ENCODE data around the gene ALDH6A1. TPM values are rescaled to one million over a fixed set of nuclear protein-coding genes. Genes with fewer than 3 reads are reported as not detected.
A peak's percentile ranks its signal among the peaks of the same experiment; 100 is the strongest.

Gene ALDH6A1
- total and polyA plus RNA-seq, 2 donors (not counting 1 experiment from before 2014, with no cell fraction given) = 2.8 to 16.7 TPM

- peaks cover 5 to 12% of the 10 kb centered on the region in 2 donors for H3K4me1 ChIP-seq (ENCODE audit: control insufficient read depth in 2 of 2, insufficient read depth in 2 of 2, low read length in 2 of 2)
- H4K20me1 ChIP-seq (ENCODE audit: control insufficient read depth, insufficient read depth, low read length, poor library complexity, severe bottlenecking) = no peaks in the 10 kb centered on the region
- H3K4me3 ChIP-seq (ENCODE audit: control extremely low read depth in 1 of 5, extremely low read depth in 1 of 5, insufficient read depth in 1 of 5, low read depth in 2 of 5, low read length in 4 of 5) = no peak overlapping the region
- ChIA-PET POLR2A (no interaction called here), CTCF (interaction anchor here (0.6 kb wide), 1 partner anchor 63 kb away, joined by 3 read pairs; no protein-coding TSS in a partner anchor)
- H3K27ac ChIP-seq (ENCODE audit: low read length in 2 of 2) = no peak overlapping the region
- H3K27ac Mint-ChIP-seq = no peak overlapping the region
- H3K9me3 Mint-ChIP-seq (ENCODE audit: insufficient read depth) = no peaks in the 10 kb centered on the region
- H3K4me3 Mint-ChIP-seq = no peak overlapping the region
- H3K27me3 Mint-ChIP-seq = no peaks in the 10 kb centered on the region
- no peak overlapping the region for H3K9ac ChIP-seq (ENCODE audit: low read length)
- no peaks in the 10 kb centered on the region for H3K9me3 ChIP-seq (ENCODE audit: control extremely low read depth in 1 of 3, control insufficient read depth in 2 of 3, insufficient read depth in 1 of 3, low read length in 2 of 3)
- intact Hi-C loops (cut with micrococcal nuclease) = loop anchor here (10.0 kb wide), 1 partner anchor 1970 kb away; the partner anchor contains the start of genes IFT43 and TGFB3
- H3K4me1 Mint-ChIP-seq = peaks cover 15% of the 10 kb centered on the region
- ATAC-seq (ENCODE audit: low read depth) (no peak), DNase-seq (peak; percentile 19)
- no peak overlapping the region for H2AFZ ChIP-seq (ENCODE audit: insufficient read depth, low read depth, low read length, poor library complexity, severe bottlenecking)
- H3K36me3 ChIP-seq (replicated peaks in 1 of 2; ENCODE audit: control extremely low read depth in 1 of 2, control insufficient read depth in 1 of 2, extremely low read depth in 1 of 2, insufficient read depth in 2 of 2, low read length in 1 of 2) = peaks cover 0 to 8% of the 10 kb centered on the region in 2 experiments
- H3K4me2 ChIP-seq (replicated peaks; ENCODE audit: low read depth, low read length, poor library complexity, severe bottlenecking) = no peak overlapping the region
- no peaks in the 10 kb centered on the region for H3K27me3 ChIP-seq (replicated peaks in 1 of 4; ENCODE audit: control extremely low read depth in 1 of 4, control insufficient read depth in 3 of 4, insufficient read depth in 4 of 4, low read length in 3 of 4)
- TF ChIP-seq CTCF (IDR thresholded peaks at IDR 0.05) (no peak), EZH2 (IDR thresholded peaks at IDR 0.05; ENCODE audit: borderline replicate concordance, insufficient read depth, low read depth, low read length, poor library complexity, severe bottlenecking) (no peak)
- H3K79me2 ChIP-seq (ENCODE audit: control insufficient read depth, insufficient read depth, low read length) = no peaks in the 10 kb centered on the region
- no CpG with 5 or more reads among the region's 3 CpGs for WGBS (ENCODE audit: insufficient coverage)
These were observed 69.1 kb downstream of the ALDH6A1 start for GRCh38 chr14:74015176-74015575.

- intact Hi-C loops (cut with micrococcal nuclease) = loop anchor here (10.0 kb wide), 1 partner anchor 1971 kb away; the partner anchor contains the start of genes IFT43 and TGFB3
- Mint-ChIP-seq H3K9me3 (ENCODE audit: insufficient read depth) (no peaks in the 10 kb centered on the region), H3K4me3 (no peak overlapping the region), H3K27me3 (no peaks in the 10 kb centered on the region), H3K4me1 (peaks cover 9% of the 10 kb centered on the region), H3K27ac (no peak overlapping the region)
- peaks cover 0 to 8% of the 10 kb centered on the region in 2 experiments for H3K36me3 ChIP-seq (replicated peaks in 1 of 2; ENCODE audit: control extremely low read depth in 1 of 2, control insufficient read depth in 1 of 2, extremely low read depth in 1 of 2, insufficient read depth in 2 of 2, low read length in 1 of 2)
- H2AFZ ChIP-seq (ENCODE audit: insufficient read depth, low read depth, low read length, poor library complexity, severe bottlenecking) = no peak overlapping the region
- H3K4me3 ChIP-seq (ENCODE audit: control extremely low read depth in 1 of 5, extremely low read depth in 1 of 5, insufficient read depth in 1 of 5, low read depth in 2 of 5, low read length in 4 of 5) = no peak overlapping the region
- no peak overlapping the region for H3K9ac ChIP-seq (ENCODE audit: low read length)
- no peak for ATAC-seq (ENCODE audit: low read depth)
- CTCF ChIA-PET = no interaction called here
- no peaks in the 10 kb centered on the region for H3K79me2 ChIP-seq (ENCODE audit: control insufficient read depth, insufficient read depth, low read length)
- H3K27me3 ChIP-seq (replicated peaks in 1 of 4; ENCODE audit: control extremely low read depth in 1 of 4, control insufficient read depth in 3 of 4, insufficient read depth in 4 of 4, low read length in 3 of 4) = no peaks in the 10 kb centered on the region
- no peak overlapping the region for H3K4me2 ChIP-seq (replicated peaks; ENCODE audit: low read depth, low read length, poor library complexity, severe bottlenecking)
- no peaks in the 10 kb centered on the region for H3K9me3 ChIP-seq (ENCODE audit: control extremely low read depth in 1 of 3, control insufficient read depth in 2 of 3, insufficient read depth in 1 of 3, low read length in 2 of 3)
- H4K20me1 ChIP-seq (ENCODE audit: control insufficient read depth, insufficient read depth, low read length, poor library complexity, severe bottlenecking) = no peaks in the 10 kb centered on the region
- TF ChIP-seq CTCF (IDR thresholded peaks at IDR 0.05) (no peak), EZH2 (IDR thresholded peaks at IDR 0.05; ENCODE audit: borderline replicate concordance, insufficient read depth, low read depth, low read length, poor library complexity, severe bottlenecking) (no peak)
- H3K4me1 ChIP-seq (ENCODE audit: control insufficient read depth in 2 of 2, insufficient read depth in 2 of 2, low read length in 2 of 2) = peaks cover 0 to 6% of the 10 kb centered on the region in 2 donors
- POLR2A ChIA-PET = no interaction called here
- no CpG with 5 or more reads among the region's 1 CpG for WGBS (ENCODE audit: insufficient coverage)
- DNase-seq = no peak
- no peak overlapping the region for H3K27ac ChIP-seq (ENCODE audit: low read length in 2 of 2)
These were observed 70.0 kb downstream of the ALDH6A1 start for GRCh38 chr14:74014299-74014698.

Measured in B cell (primary cell).